Islet precursor cell (in vitro differentiated cells): ENCODE results near the gene CDH16.

Experiments used
- DNase-seq: peaks from one replicate; pipeline ENCODE4 v3.0.0-alpha.2; 2018

The CDH16 gene

GRCh38 chr16:66927918-66928649 lies 9.4 kb upstream of the CDH16 start:
- DNase-seq: no peak

DNA sequence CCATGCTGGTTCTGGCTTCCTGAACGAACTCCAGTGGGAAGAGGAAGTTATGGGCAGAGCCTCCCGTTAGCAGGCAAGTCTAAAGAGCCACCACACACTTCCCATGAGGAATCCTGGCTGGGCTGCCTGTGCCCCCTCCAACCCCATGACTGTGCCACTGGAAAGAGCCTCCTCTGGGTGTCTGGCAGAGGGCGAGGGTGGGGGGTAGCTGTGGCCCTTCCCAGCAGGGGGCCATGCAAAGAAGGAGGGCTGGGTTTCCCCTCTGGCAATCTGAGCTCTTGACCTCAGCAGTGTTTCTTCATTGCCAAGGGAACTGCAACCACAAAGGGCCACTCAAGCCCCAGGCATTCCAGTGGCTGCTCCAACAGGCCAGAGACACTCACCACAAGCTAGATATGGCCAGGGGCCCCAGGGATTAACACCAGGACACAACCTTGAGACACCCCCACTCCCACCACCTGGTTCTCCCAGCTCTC lies 8.3 kb upstream of the CDH16 start:
- DNase-seq: peak; percentile 88

- DNase-seq: no peak
Measured at GRCh38 chr16:66926171-66926947, 7.7 kb upstream of the CDH16 start.

GRCh38 chr16:66925322-66925840 lies 6.7 kb upstream of the CDH16 start, which contains the start of gene RRAD:
Gene RRAD, minus strand, starts transcription at chr16:66925535. Its CDS starts 356 bp downstream, at chr16:66925179.
- DNase-seq: no peak

- DNase-seq: peak; percentile 73
Measured at GRCh38 chr16:66924527-66925321, 6.0 kb upstream of the CDH16 start.

- DNase-seq: no peak
Measured at GRCh38 chr16:66923866-66924265, 5.2 kb upstream of the CDH16 start.

DNA sequence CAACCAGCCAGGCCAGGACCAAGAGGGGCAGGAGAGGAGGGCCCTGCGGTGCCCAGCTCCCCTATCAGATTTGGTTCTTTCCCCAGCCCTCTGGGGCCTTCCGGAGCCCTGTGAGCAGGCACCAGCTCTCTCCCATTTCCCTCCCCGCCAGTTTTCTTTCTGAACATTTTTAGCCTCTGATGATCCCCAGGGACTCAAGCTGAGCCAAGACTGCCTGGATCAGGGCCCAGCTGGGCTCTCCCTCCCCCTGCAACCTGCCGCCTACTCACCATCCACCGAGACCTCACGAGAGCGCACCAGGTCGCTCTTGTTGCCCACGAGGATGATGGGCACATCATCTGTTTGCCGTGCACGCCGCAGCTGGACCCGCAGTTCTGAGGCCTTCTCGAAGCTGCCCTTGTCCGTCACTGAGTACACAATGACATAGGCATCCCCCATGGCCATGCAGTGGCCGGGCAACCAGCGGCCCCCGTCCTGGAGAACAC lies 4.6 kb upstream of the CDH16 start:
- DNase-seq: no peak

GRCh38 chr16:66921729-66922450 lies 3.2 kb upstream of the CDH16 start:
- DNase-seq: no peak

DNA sequence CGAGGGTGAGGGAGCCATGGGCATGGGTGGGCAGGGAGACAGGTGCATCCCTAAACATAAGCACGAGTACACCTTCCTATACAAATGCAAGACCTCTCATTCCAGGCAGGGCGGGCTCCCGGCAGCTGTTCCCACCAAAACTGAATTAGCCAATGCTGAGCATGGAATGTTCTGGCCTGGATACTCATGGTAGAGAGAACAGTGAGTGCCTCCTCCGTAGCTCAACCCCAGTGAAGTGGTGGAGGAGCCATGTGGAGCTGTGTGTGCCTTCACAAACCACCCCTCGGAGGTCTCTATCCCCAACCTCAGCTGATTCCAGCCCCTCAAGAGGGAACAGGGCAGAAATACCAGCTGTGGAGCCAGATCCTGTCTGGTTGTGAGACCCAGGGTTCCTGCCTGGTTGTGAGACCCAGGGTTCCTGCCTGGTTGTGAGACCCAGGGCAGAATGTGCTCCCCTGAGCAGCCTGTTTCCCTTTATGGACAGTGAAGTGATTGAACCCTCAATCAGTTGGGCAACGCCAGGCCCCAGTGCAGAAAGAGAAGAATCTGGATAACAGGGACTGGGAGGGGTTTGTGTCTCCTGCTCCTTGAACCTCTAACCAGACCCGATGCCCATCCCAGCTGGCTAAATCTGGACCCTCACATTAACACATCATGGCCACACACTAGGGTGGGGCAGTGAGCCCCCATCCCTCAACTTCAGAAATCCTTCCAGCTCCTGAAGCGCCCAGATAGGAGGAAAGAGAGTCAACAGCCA lies 2.4 kb upstream of the CDH16 start:
- DNase-seq: no peak

DNA sequence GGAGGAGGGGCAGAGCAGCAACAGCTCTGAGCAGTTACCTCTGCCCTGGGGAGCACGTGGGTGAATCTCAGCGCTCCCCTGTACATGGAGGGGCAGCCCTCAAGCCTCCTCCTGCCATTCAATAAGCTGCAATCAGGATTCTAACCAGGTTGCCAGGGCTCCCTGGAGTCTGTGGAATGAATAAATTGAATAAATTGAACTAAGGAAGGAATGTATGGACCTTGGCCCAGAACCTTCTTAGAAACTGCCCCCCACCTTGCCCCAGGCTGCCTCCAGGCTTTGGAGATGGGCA lies 1.6 kb upstream of the CDH16 start:
- no peak for DNase-seq

- no peak for DNase-seq
Measured at GRCh38 chr16:66919569-66920298, 1.0 kb upstream of the CDH16 start.

DNA sequence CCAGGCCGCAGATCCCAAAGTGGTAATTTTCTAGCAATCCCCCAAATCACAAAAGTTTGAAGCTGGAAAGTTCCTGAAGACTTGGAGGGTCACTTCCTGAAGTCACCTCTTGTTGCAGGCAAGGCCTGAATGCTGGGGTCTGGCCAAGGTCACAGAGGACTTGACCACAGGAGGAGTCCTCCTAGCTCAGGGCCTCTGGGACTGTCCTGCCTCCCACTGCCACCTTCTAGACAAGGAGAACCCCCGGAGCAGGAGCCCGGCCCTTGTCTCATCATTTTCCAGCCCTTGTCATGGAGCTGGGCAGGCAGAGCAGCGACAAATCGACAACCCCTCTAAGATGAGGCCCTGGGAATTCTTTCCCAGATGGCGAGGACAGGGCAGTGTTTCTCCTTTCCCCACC lies 330 bp downstream of the CDH16 start:
- no peak for DNase-seq

DNA sequence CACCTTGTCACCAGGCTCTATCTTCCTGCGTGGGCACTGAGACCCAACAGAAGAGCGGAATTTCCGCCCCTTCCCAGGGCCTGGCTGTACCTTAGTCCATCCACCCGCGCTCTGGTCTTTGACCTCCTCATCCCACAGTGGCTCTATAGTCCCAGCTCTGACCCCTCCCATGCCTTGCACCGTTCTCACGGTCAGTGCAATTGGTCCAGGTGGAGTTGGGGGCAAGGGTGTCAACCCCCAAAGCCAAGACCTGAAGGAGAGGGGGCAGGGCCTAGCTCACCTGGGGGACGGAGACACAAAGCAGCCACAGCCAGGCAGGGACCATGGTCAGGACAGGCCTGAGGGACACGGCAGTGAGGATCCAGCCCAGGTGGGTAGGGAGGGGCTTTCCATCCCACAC lies 944 bp downstream of the CDH16 start:
- no peak for DNase-seq

GRCh38 chr16:66916518-66916917 lies 2.2 kb downstream of the CDH16 start:
- no peak for DNase-seq

DNA sequence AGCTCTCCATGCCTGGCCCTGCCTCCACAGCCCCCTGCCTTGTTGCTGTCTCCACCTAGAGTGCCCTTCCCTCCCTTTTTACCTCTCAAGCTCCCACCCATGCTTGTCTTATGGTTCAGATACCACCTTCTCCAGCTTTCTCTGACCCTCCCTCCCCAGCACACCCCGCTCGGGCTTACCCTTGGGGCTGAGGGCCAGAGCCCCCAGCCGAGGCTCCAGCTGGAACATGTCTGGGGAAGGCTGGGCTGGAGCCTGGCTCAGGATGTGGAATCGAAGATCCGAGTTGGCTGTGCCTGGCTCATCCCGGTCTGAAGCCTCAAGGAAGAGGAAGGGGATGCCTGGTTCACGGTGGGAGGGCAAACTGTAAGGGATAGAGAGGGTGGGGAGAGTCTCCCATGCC lies 3.6 kb downstream of the CDH16 start:
- no peak for DNase-seq

GRCh38 chr16:66914541-66914940 lies 4.1 kb downstream of the CDH16 start:
- no peak for DNase-seq

- DNase-seq: no peak
Measured at GRCh38 chr16:66913711-66914110, 5.0 kb downstream of the CDH16 start.

DNA sequence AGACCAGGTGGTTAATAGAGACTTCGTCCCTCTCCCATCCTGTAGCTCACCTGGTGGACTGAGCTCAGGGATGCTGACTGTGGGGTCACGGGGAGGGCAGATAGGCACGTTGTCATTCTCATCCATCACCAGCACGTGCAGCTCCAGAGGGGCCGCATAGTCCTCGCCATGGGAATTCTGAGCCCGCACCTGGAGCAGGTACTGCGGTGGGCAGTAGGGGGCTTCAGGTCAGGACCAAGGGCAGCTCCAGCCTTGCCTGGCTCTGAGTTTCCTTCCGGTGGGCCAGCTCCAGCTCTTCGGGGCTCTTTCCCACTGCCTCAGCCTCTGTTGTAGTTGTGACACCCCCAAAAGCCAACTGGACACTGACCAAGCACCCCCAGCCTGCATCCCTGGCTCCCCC lies 5.6 kb downstream of the CDH16 start:
- DNase-seq: no peak

GRCh38 chr16:66911801-66912200 lies 6.9 kb downstream of the CDH16 start:
- DNase-seq: no peak

DNA sequence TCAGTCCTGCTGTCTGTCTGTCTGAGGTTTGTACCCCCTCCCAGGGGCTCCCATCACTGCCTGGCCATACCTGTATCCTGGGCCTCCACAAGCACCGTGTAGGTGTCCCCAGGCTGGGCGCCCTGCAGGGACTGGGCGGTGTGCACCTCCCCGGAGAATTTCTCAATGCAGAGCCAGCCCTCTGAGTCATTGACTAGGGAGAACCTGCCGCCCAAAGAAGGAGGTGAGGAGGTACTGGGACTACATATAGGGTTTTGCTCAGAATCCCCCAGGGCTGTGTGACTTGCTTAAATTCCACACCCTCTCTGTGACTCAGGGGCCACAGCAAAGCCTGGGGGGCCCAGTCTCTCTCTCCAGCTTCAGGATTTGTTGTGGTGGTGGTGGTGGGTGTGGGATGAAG lies 7.6 kb downstream of the CDH16 start:
- no peak for DNase-seq
